Keratinocyte (primary cell): ENCODE measurements around the gene UGGT2. TPM values are rescaled to one million over a fixed set of nuclear protein-coding genes. Genes with fewer than 3 reads are reported as not detected.

Experiments
- DNase-seq: peaks from one replicate; pipeline ENCODE4 v3.0.0-alpha.2; 2011; ENCODE audit warnings: low read depth, missing footprints, low spot score
- FAIRE-seq: peaks from 2 replicates; lab custom pipeline; 2011; peaks lifted over from hg19 to GRCh38; lab: Jason Lieb, UNC
- H2AFZ ChIP-seq: 2 replicates; pipeline ENCODE4 v1.6.0; 2012; ENCODE audit warnings: low read length, control low read depth, inconsistent platforms; ENCODE audit not compliant: control insufficient read depth
- H3K27ac ChIP-seq: 2 replicates; pipeline ENCODE4 v1.5.1; 2011; ENCODE audit warnings: low read length; ENCODE audit not compliant: control insufficient read depth, insufficient read depth
- H3K27me3 ChIP-seq: 3 replicates; pipeline ENCODE4 v1.6.0; 2011; ENCODE audit warnings: low read length; ENCODE audit not compliant: control insufficient read depth, insufficient read depth; ENCODE audit errors: extremely low read depth
- H3K36me3 ChIP-seq, 2 experiments: 2 replicates in 1 of 2; 3 replicates in 1 of 2; pipeline ENCODE4 v1.5.1; 2011; ENCODE audit warnings: low read length in 2 of 2, mild to moderate bottlenecking in 1 of 2; ENCODE audit not compliant: control insufficient read depth in 2 of 2, insufficient read depth in 2 of 2; ENCODE audit errors: extremely low read depth in 1 of 2
- H3K4me1 ChIP-seq: 3 replicates; pipeline ENCODE4 v1.5.1; 2011; ENCODE audit warnings: low read length; ENCODE audit not compliant: control insufficient read depth, insufficient read depth; ENCODE audit errors: extremely low read depth
- H3K4me2 ChIP-seq: 3 replicates; pipeline ENCODE4 v1.6.0; 2011; ENCODE audit warnings: low read depth, low read length; ENCODE audit not compliant: control insufficient read depth, insufficient read depth; ENCODE audit errors: extremely low read depth
- H3K4me3 ChIP-seq, 3 experiments: fragments of 200-600 bp in 1 of 3; sonication (generic) in 1 of 3; 2 replicates in 2 of 3; 3 replicates in 1 of 3; pipeline ENCODE4 v1.5.1; 2011 to 2016; ENCODE audit warnings: low read length in 3 of 3, mild to moderate bottlenecking in 3 of 3, control low read depth in 2 of 3, inconsistent platforms in 1 of 3, low read depth in 1 of 3, mixed read lengths in 1 of 3, mixed run types in 1 of 3, moderate library complexity in 1 of 3; ENCODE audit not compliant: control insufficient read depth in 2 of 3, insufficient read depth in 2 of 3; ENCODE audit errors: extremely low read depth in 1 of 3
- H3K79me2 ChIP-seq: 2 replicates; pipeline ENCODE4 v1.6.0; 2012; ENCODE audit warnings: low read length; ENCODE audit not compliant: control insufficient read depth, insufficient read depth
- H3K9ac ChIP-seq: 3 replicates; pipeline ENCODE4 v1.6.0; 2011; ENCODE audit warnings: low read length; ENCODE audit not compliant: control insufficient read depth, insufficient read depth; ENCODE audit errors: extremely low read depth
- H3K9me1 ChIP-seq: 3 replicates; pipeline ENCODE4 v1.6.0; 2011; ENCODE audit warnings: low read length; ENCODE audit not compliant: control insufficient read depth, insufficient read depth; ENCODE audit errors: extremely low read depth
- H3K9me3 ChIP-seq: 2 replicates; pipeline ENCODE4 v1.5.1; 2012; ENCODE audit warnings: low read depth, low read length; ENCODE audit not compliant: control insufficient read depth
- H4K20me1 ChIP-seq: 3 replicates; pipeline ENCODE4 v1.6.0; 2011; ENCODE audit warnings: low read length; ENCODE audit not compliant: control insufficient read depth, insufficient read depth; ENCODE audit errors: extremely low read depth
- CTCF ChIP-seq, 3 experiments: IDR thresholded peaks in 1 of 3; conservative IDR thresholded peaks in 1 of 3; optimal IDR thresholded peaks in 1 of 3; 2 replicates in 2 of 3; 3 replicates in 1 of 3; pipeline versions ENCODE3 to v1.5.1; 2011; ENCODE audit warnings: low read length in 3 of 3, mild to moderate bottlenecking in 3 of 3, moderate library complexity in 2 of 3, control low read depth in 1 of 3, inconsistent platforms in 1 of 3; ENCODE audit not compliant: insufficient read depth in 2 of 3; ENCODE audit errors: extremely low read depth in 1 of 3
- EZH2 ChIP-seq: IDR thresholded peaks from one replicate; pipeline ENCODE4 v1.6.1; 2012; ENCODE audit warnings: inconsistent platforms, mild to moderate bottlenecking, low read length, moderate library complexity
- dilution Hi-C: fragments of 300-500 bp; cut with MboI; formaldehyde crosslinking; loops from one replicate; pipeline ENCODE4 v1.7.0; 2020; ENCODE audit warnings: low sequenced_read_pairs; ENCODE audit not compliant: extremely low pct_ligation_motif_present
- polyA plus RNA-seq, 5 experiments: library from polyadenylated mRNA; depleted of rRNA in 3 of 5; stranded (reverse) in 3 of 5; stranded (forward) in 1 of 5; unstranded in 1 of 5; fragments of >200 nt; gene quantifications; 1 replicate in 1 of 5; 2 replicates in 3 of 5; 3 replicates in 1 of 5; pipeline versions ENCODE4 v1.2.1 to v1.2.3, GENCODE V29; 2011 to 2012; ENCODE audit warnings: missing spikeins in 2 of 5, low read depth in 1 of 5, low replicate concordance in 1 of 5

UGGT2 gene
- polyA plus RNA-seq, 1 donor (not counting 4 experiments of a cell fraction or from before 2014, with no cell fraction given): 12.5 TPM

GRCh38 chr13:95956589-95957148 lies 96.5 kb downstream of the UGGT2 start:
- Histone ChIP-seq H2AFZ (no peak overlapping the region), H3K4me1 (no peaks in the 10 kb centered on the region), H3K36me3 (no peaks in the 10 kb centered on the region), H3K79me2 (no peaks in the 10 kb centered on the region), H3K9ac (no peak overlapping the region), H4K20me1 (no peaks in the 10 kb centered on the region), H3K27ac (no peak overlapping the region), H3K9me3 (no peaks in the 10 kb centered on the region), H3K4me3 (no peak overlapping the region), H3K9me1 (no peaks in the 10 kb centered on the region), H3K27me3 (no peaks in the 10 kb centered on the region), H3K4me2 (no peak overlapping the region)
- dilution Hi-C loops: no loop called here
- DNase-seq: no peak
- FAIRE-seq: peak; percentile 44
- TF ChIP-seq EZH2 (no peak), CTCF (optimal IDR thresholded peaks at IDR 0.05 in 1 of 3, IDR thresholded peaks at IDR 0.05 in 1 of 3, conservative IDR thresholded peaks at IDR 0.05 in 1 of 3; ENCODE audit: extremely low read depth in 1 of 3, insufficient read depth in 2 of 3, low read length in 3 of 3) (no peak)

DNA sequence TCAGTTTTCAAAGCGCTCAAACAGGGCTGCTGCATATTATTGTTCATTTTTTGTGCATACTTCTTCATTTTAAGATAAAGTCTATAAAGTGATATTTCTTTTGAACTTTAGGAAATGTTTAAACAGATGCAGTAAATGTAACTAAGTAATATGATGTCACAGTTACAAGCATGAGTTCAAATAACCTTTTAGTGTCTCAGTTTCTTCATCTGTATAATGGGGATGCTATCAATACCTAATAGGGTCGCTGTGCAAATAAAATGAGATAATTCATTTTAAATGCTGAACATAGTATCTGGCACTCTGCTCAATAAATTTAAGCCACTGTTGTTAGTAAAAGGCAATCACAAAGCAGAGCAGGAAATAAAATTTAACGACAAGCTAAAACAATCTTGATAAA lies 97.5 kb downstream of the UGGT2 start:
- TF ChIP-seq CTCF (optimal IDR thresholded peaks at IDR 0.05 in 1 of 3, IDR thresholded peaks at IDR 0.05 in 1 of 3, conservative IDR thresholded peaks at IDR 0.05 in 1 of 3; ENCODE audit: extremely low read depth in 1 of 3, insufficient read depth in 2 of 3, low read length in 3 of 3): no peak
- TF ChIP-seq EZH2: no peak
- Histone ChIP-seq H3K27me3 (no peaks in the 10 kb centered on the region), H3K27ac (no peak overlapping the region), H2AFZ (no peak overlapping the region), H3K4me2 (no peak overlapping the region), H3K36me3 (peaks cover 0 to 1% of the 10 kb centered on the region in 2 experiments), H3K9ac (no peak overlapping the region), H3K4me1 (no peaks in the 10 kb centered on the region), H3K9me3 (no peaks in the 10 kb centered on the region), H3K4me3 (no peak overlapping the region), H3K79me2 (no peaks in the 10 kb centered on the region), H3K9me1 (no peaks in the 10 kb centered on the region), H4K20me1 (no peaks in the 10 kb centered on the region)
- dilution Hi-C loops: no loop called here
- FAIRE-seq (no peak), DNase-seq (no peak)
